ENCODE measurements around the gene KCNK7.

KCNK7 gene

GRCh38 chr11:65557280-65558001 is 38.2 kb downstream of the KCNK7 start:
- in situ Hi-C loops (cut with MboI; ENCODE audit: low sequenced_read_pairs, unreplicated experiment), result no loop called here
- DNase-seq (ENCODE audit: low spot score), result no peak
- no peak for TF ChIP-seq CTCF (IDR thresholded peaks at IDR 0.05; ENCODE audit: borderline replicate concordance, control extremely low read depth, extremely low read depth, insufficient read depth, missing control alignments)

GRCh38 chr11:65556470-65557279 is 38.9 kb downstream of the KCNK7 start:
- DNase-seq (ENCODE audit: low spot score), result no peak
- TF ChIP-seq CTCF (IDR thresholded peaks at IDR 0.05; ENCODE audit: borderline replicate concordance, control extremely low read depth, extremely low read depth, insufficient read depth, missing control alignments), result no peak
- in situ Hi-C loops (cut with MboI; ENCODE audit: low sequenced_read_pairs, unreplicated experiment), result no loop called here

GRCh38 chr11:65555693-65556231 is 39.8 kb downstream of the KCNK7 start:
- TF ChIP-seq CTCF (IDR thresholded peaks at IDR 0.05; ENCODE audit: borderline replicate concordance, control extremely low read depth, extremely low read depth, insufficient read depth, missing control alignments), result no peak
- no peak for DNase-seq (ENCODE audit: low spot score)
- in situ Hi-C loops (cut with MboI; ENCODE audit: low sequenced_read_pairs, unreplicated experiment), result no loop called here

- no peak for TF ChIP-seq CTCF (IDR thresholded peaks at IDR 0.05; ENCODE audit: borderline replicate concordance, control extremely low read depth, extremely low read depth, insufficient read depth, missing control alignments)
- in situ Hi-C loops (cut with MboI; ENCODE audit: low sequenced_read_pairs, unreplicated experiment), result no loop called here
- no peak for DNase-seq (ENCODE audit: low spot score)
Observed at GRCh38 chr11:65554842-65555430, 40.7 kb downstream of the KCNK7 start.

GRCh38 chr11:65554057-65554818 is 41.4 kb downstream of the KCNK7 start:
- no peak for TF ChIP-seq CTCF (IDR thresholded peaks at IDR 0.05; ENCODE audit: borderline replicate concordance, control extremely low read depth, extremely low read depth, insufficient read depth, missing control alignments)
- DNase-seq (ENCODE audit: low spot score), result no peak
- in situ Hi-C loops (cut with MboI; ENCODE audit: low sequenced_read_pairs, unreplicated experiment), result no loop called here
